Cardiac muscle cell (in vitro differentiated cells and primary cell): ENCODE measurements around the gene RBL1. TPM values are rescaled to one million over a fixed set of nuclear protein-coding genes. Genes with fewer than 3 reads are reported as not detected.
"Not testable (repeated sequence)": the region's sequence is repeated elsewhere in the genome, so short reads cannot be mapped to it uniquely, and the experiment has no call there.

ENCODE experiments used
- DNase-seq, 2 donors: peaks; one replicate each; pipeline versions ENCODE4 v3.0.0 to v3.0.0-alpha.2; 2010 to 2017; ENCODE audit warnings: low read depth in 1 of 2, low spot score in 1 of 2
- H3K27ac ChIP-seq: fragments of 200-600 bp; sonication (generic); 2 replicates; pipeline ENCODE4 v1.5.1; 2016
- H3K27me3 ChIP-seq: fragments of 200-600 bp; sonication (generic); 2 replicates; pipeline ENCODE4 v1.6.0; 2016; ENCODE audit warnings: control low read depth
- H3K36me3 ChIP-seq: fragments of 200-600 bp; sonication (generic); 2 replicates; pipeline ENCODE4 v1.5.1; 2016; ENCODE audit warnings: control low read depth
- H3K4me1 ChIP-seq: fragments of 200-600 bp; sonication (generic); 2 replicates; pipeline ENCODE4 v1.8.1; 2017; ENCODE audit warnings: low read depth, mild to moderate bottlenecking, mixed run types
- H3K4me3 ChIP-seq: fragments of 200-600 bp; sonication (generic); 2 replicates; pipeline ENCODE4 v1.5.1; 2016; ENCODE audit warnings: mild to moderate bottlenecking
- H3K9me3 ChIP-seq: fragments of 200-600 bp; sonication (generic); 2 replicates; pipeline ENCODE4 v1.5.1; 2017; ENCODE audit warnings: low read depth, mild to moderate bottlenecking, control low read depth
- CTCF ChIP-seq: IDR thresholded peaks from 2 replicates; pipeline ENCODE4 v1.5.1; 2012; ENCODE audit warnings: low read depth, mild to moderate bottlenecking, low read length
- polyA plus RNA-seq: library from polyadenylated mRNA; unstranded; fragments of >200 nt; fragmentation: Nextera tagmentation; extraction: Ambion mirVana; gene quantifications from 2 replicates; pipeline ENCODE4 v1.2.1, GENCODE V29; 2016
- total RNA-seq: library from RNA; depleted of rRNA; stranded (reverse); fragments of >200 nt; gene quantifications from 2 replicates; pipeline ENCODE4 v1.2.3, GENCODE V29; 2016

The RBL1 gene
- total and polyA plus RNA-seq, 2 experiments from 2014 or later: 3.1 to 4.9 TPM

DNA sequence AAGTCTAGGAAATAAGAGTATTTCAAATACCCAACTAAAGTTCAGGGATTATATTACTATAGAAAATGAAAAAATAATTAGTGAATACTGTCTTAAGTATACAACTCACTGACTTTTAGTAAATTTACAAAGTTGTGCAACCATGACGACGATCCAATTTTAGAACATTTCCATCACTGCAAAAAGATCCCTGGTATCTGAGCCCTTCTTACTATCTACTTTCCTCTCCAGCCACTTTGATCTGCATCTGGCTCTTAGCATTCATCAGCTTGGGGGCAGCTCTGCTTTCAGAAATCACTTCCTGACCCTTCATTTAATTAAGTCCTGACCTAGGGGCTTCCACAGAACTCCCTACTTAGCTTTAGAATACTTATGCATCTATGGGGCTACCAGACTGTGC is 38.2 kb upstream of the RBL1 start:
- Histone ChIP-seq H3K9me3 (no peaks in the 10 kb centered on the region), H3K4me1 (peaks cover 16% of the 10 kb centered on the region), H3K27me3 (no peaks in the 10 kb centered on the region), H3K36me3 (no peaks in the 10 kb centered on the region), H3K4me3 (no peak overlapping the region), H3K27ac (peak overlapping the region; percentile 65)
- TF ChIP-seq CTCF: no peak
- peak in 1 of 2 donors; percentile 47 for DNase-seq

DNA sequence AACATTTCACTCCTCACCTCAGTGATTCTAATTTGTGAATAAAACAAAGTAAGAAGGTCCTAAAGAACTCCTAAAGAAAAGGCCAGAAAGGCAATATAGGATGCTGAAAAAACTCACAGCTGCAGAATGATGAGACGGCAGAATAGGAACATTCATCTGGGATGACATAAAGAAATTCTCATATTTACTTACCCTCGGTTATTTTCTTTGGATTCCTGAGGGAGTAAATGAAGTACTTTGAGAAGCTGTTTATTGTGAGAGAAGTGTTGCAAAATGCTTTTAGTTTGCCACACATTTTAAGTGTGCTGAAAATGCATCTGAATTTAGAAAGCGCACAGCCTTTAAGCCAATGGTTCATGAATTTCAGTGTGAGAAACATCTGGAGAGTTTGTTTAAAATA is 35.7 kb upstream of the RBL1 start:
- no peak for DNase-seq
- no peaks in the 10 kb centered on the region for H3K9me3 ChIP-seq
- no peak overlapping the region for H3K4me3 ChIP-seq
- H3K4me1 ChIP-seq: peaks cover 16% of the 10 kb centered on the region
- H3K27ac ChIP-seq: no peak overlapping the region
- no peaks in the 10 kb centered on the region for H3K27me3 ChIP-seq
- no peaks in the 10 kb centered on the region for H3K36me3 ChIP-seq
- no peak for TF ChIP-seq CTCF

DNA sequence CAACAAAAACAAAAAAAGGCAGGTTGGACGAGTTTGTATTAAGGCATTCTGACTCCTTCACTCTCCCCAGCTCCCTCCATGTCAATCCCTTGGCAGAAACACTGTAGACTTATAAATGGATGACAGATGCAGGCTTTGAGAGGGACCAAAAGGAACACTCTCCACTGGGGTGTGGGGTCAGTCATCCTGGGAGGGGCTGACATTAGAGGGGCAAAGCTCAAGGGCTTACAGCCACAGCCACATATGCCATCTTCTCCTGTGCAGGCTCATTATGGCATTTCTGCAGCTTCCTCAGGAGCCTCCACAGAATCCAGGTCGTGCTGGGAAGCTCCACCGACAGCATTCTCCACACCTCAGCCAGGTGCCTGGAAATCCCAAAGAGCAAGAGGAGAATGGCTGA is 33.0 kb upstream of the RBL1 start:
- Histone ChIP-seq H3K9me3 (no peaks in the 10 kb centered on the region), H3K36me3 (no peaks in the 10 kb centered on the region), H3K27me3 (no peaks in the 10 kb centered on the region), H3K4me3 (no peak overlapping the region), H3K4me1 (peaks cover 6% of the 10 kb centered on the region), H3K27ac (no peak overlapping the region)
- no peak for DNase-seq
- no peak for TF ChIP-seq CTCF

- not testable (repeated sequence) for H3K4me3 ChIP-seq, H3K27ac ChIP-seq, H3K9me3 ChIP-seq, H3K36me3 ChIP-seq, DNase-seq, H3K27me3 ChIP-seq, H3K4me1 ChIP-seq
These were observed 30.5 kb upstream of the RBL1 start for GRCh38 chr20:37126290-37126689.

GRCh38 chr20:37123441-37123840 is 27.6 kb upstream of the RBL1 start:
- no peaks in the 10 kb centered on the region for H3K36me3 ChIP-seq
- H3K4me3 ChIP-seq: no peak overlapping the region
- H3K27ac ChIP-seq: no peak overlapping the region
- no peak for DNase-seq
- H3K9me3 ChIP-seq: no peaks in the 10 kb centered on the region
- no peaks in the 10 kb centered on the region for H3K4me1 ChIP-seq
- no peaks in the 10 kb centered on the region for H3K27me3 ChIP-seq
- no peak for TF ChIP-seq CTCF

DNA sequence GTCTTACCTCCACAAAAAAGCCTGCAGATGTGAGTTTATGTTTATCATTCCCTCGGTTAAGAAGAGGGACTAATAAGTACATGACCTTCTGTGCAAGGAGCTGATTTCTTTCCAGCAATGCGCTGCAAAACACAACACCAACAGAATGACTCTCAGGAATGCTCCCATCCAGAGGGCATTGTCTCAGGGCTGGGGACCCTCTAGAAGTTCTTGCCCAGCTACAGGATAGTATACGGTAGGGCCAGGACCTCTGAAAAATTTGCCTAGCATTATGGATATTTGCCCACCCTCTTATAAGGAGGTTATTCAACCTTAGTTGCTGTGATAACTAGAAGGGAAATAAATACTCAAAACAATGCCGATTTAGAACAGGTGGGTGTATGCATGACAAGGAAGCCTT is 24.7 kb upstream of the RBL1 start:
- no peak for TF ChIP-seq CTCF
- no peaks in the 10 kb centered on the region for H3K36me3 ChIP-seq
- no peak for DNase-seq
- H3K27me3 ChIP-seq: no peaks in the 10 kb centered on the region
- H3K27ac ChIP-seq: no peak overlapping the region
- H3K9me3 ChIP-seq: no peaks in the 10 kb centered on the region
- H3K4me1 ChIP-seq: no peaks in the 10 kb centered on the region
- no peak overlapping the region for H3K4me3 ChIP-seq
